Lung microvascular endothelial cell (primary cell): ENCODE results near the gene HEMK1. TPM values are rescaled to one million over a fixed set of nuclear protein-coding genes. Genes with fewer than 3 reads are reported as not detected.
A peak's percentile ranks its signal among the peaks of the same experiment; 100 is the strongest.

Experiments
- DNase-seq, 2 donors: peaks; one replicate each; pipeline versions ENCODE4 v3.0.0 to v3.0.0-alpha.2; 2010; ENCODE audit warnings: low read depth in 2 of 2
- total RNA-seq: library from RNA; depleted of rRNA; stranded (reverse); fragments of >200 nt; gene quantifications from 2 replicates; pipeline ENCODE4 v1.2.1, GENCODE V29; 2014

The HEMK1 gene
- total RNA-seq, 1 donor from 2014 or later: 2.8 TPM

- DNase-seq: peak; percentile 55 to 63
Observed at GRCh38 chr3:50542177-50543034, 26.9 kb upstream of the HEMK1 start.

- no peak for DNase-seq
Observed at GRCh38 chr3:50545781-50546180, 23.5 kb upstream of the HEMK1 start.

GRCh38 chr3:50549226-50549625, 20.1 kb upstream of the HEMK1 start:
- DNase-seq: no peak

- DNase-seq: peak; percentile 41 to 51
Observed at GRCh38 chr3:50550079-50550736, 19.1 kb upstream of the HEMK1 start.

GRCh38 chr3:50551054-50551659, 18.2 kb upstream of the HEMK1 start:
- no peak for DNase-seq

- DNase-seq: no peak
Observed at GRCh38 chr3:50551681-50552435, 17.5 kb upstream of the HEMK1 start.

- DNase-seq: no peak
Observed at GRCh38 chr3:50552598-50552997, 16.7 kb upstream of the HEMK1 start.

- DNase-seq: no peak
Observed at GRCh38 chr3:50554553-50554952, 14.8 kb upstream of the HEMK1 start.

GRCh38 chr3:50557106-50557505, 12.2 kb upstream of the HEMK1 start:
- DNase-seq: no peak

GRCh38 chr3:50557915-50558314, 11.4 kb upstream of the HEMK1 start:
- DNase-seq: no peak

- DNase-seq: no peak
Observed at GRCh38 chr3:50559702-50560101, 9.6 kb upstream of the HEMK1 start.

GRCh38 chr3:50562861-50563260, 6.5 kb upstream of the HEMK1 start:
- no peak for DNase-seq

- DNase-seq: no peak
Observed at GRCh38 chr3:50563867-50564266, 5.5 kb upstream of the HEMK1 start.

- no peak for DNase-seq
Observed at GRCh38 chr3:50564321-50564720, 5.0 kb upstream of the HEMK1 start.

GRCh38 chr3:50567011-50567385, 2.3 kb upstream of the HEMK1 start:
- no peak for DNase-seq

- peak; percentile 81 to 84 for DNase-seq
Observed at GRCh38 chr3:50567386-50568167, 1.7 kb upstream of the HEMK1 start, which contains the start of gene C3orf18. C3orf18 (minus strand) TSS chr3:50567747; CDS start chr3:50565699, 2,048 bp downstream.

- no peak for DNase-seq
Observed at GRCh38 chr3:50570508-50571279, 1.4 kb downstream of the HEMK1 start.

GRCh38 chr3:50571486-50571885, 2.2 kb downstream of the HEMK1 start:
- DNase-seq: no peak

- DNase-seq: peak; percentile 75 to 79
Observed at GRCh38 chr3:50572158-50572557, 2.8 kb downstream of the HEMK1 start.

- DNase-seq: no peak
Observed at GRCh38 chr3:50572801-50573371, 3.6 kb downstream of the HEMK1 start.
